Glutamatergic neuron (in vitro differentiated cells): ENCODE results near the gene THSD4. TPM values are rescaled to one million over a fixed set of nuclear protein-coding genes. Genes with fewer than 3 reads are reported as not detected.
A peak's percentile ranks its signal among the peaks of the same experiment; 100 is the strongest.

Experiments used
- DNase-seq: peaks from one replicate; pipeline ENCODE4 v3.0.0; 2022
- H3K27ac Mint-ChIP-seq: one replicate; pipeline ENCODE4 v1.8.0; 2020; ENCODE audit warnings: mild to moderate bottlenecking, mixed read lengths, inconsistent platforms; ENCODE audit not compliant: unreplicated experiment
- H3K27me3 Mint-ChIP-seq: one replicate; pipeline ENCODE4 v1.8.0; 2020; ENCODE audit warnings: mild to moderate bottlenecking, moderate library complexity, mixed read lengths, inconsistent platforms; ENCODE audit not compliant: unreplicated experiment
- H3K36me3 Mint-ChIP-seq: one replicate; pipeline ENCODE4 v1.8.0; 2020; ENCODE audit warnings: mild to moderate bottlenecking, mixed read lengths, inconsistent platforms; ENCODE audit not compliant: unreplicated experiment
- H3K4me1 Mint-ChIP-seq: one replicate; pipeline ENCODE4 v1.8.0; 2020; ENCODE audit warnings: mild to moderate bottlenecking, low read depth, mixed read lengths, inconsistent platforms; ENCODE audit not compliant: unreplicated experiment
- H3K4me3 Mint-ChIP-seq: one replicate; pipeline ENCODE4 v1.8.0; 2020; ENCODE audit warnings: mild to moderate bottlenecking, mixed read lengths, inconsistent platforms; ENCODE audit not compliant: unreplicated experiment
- H3K9me3 Mint-ChIP-seq: one replicate; pipeline ENCODE4 v1.8.0; 2020; ENCODE audit warnings: mild to moderate bottlenecking, moderate library complexity, mixed read lengths, inconsistent platforms; ENCODE audit not compliant: unreplicated experiment
- CTCF ChIP-seq: fragments of 200-600 bp; sonication (generic); IDR thresholded peaks from one replicate; pipeline ENCODE4 v1.5.0; 2021; ENCODE audit not compliant: partially characterized antibody, unreplicated experiment
- total RNA-seq: library from RNA; stranded (reverse); fragmentation: NEBNext Ultra II Directional; extraction: Animal tissue kit (Norgen Biotek cat#: 25700); gene quantifications from one replicate; pipeline ENCODE4 v1.2.1, GENCODE V29; 2021; ENCODE audit not compliant: unreplicated experiment

THSD4 gene
- total RNA-seq, 1 donor from 2014 or later = 12.3 TPM

- H3K4me3 Mint-ChIP-seq = no peak overlapping the region
- H3K27me3 Mint-ChIP-seq = peaks cover 3% of the 10 kb centered on the region
- DNase-seq = no peak
- H3K4me1 Mint-ChIP-seq = peaks cover 27% of the 10 kb centered on the region
- peak overlapping the region; percentile 82 for H3K27ac Mint-ChIP-seq
- H3K36me3 Mint-ChIP-seq = no peaks in the 10 kb centered on the region
- H3K9me3 Mint-ChIP-seq = peaks cover 4% of the 10 kb centered on the region
- no peak for TF ChIP-seq CTCF
These were observed 693.2 kb downstream of the THSD4 start for GRCh38 chr15:71808311-71809020.

- Mint-ChIP-seq H3K4me3 (no peak overlapping the region), H3K4me1 (peaks cover 27% of the 10 kb centered on the region), H3K36me3 (no peaks in the 10 kb centered on the region), H3K9me3 (peaks cover 4% of the 10 kb centered on the region), H3K27ac (no peak overlapping the region), H3K27me3 (peaks cover 3% of the 10 kb centered on the region)
- no peak for TF ChIP-seq CTCF
- DNase-seq = no peak
These were observed 694.1 kb downstream of the THSD4 start for GRCh38 chr15:71809346-71809745.

GRCh38 chr15:71810256-71811035 lies 695.2 kb downstream of the THSD4 start, which contains the start of gene NR2E3:
NR2E3 (plus strand) TSS chr15:71810554; CDS start chr15:71810744, 190 bp downstream.
- DNase-seq = no peak
- peaks cover 23% of the 10 kb centered on the region for H3K4me1 Mint-ChIP-seq
- peak within 1 kb of the TSS; percentile 43 for H3K27ac Mint-ChIP-seq
- H3K36me3 Mint-ChIP-seq = no peaks in the 10 kb centered on the region
- H3K4me3 Mint-ChIP-seq = no peak within 1 kb of the TSS
- no peak for TF ChIP-seq CTCF
- peaks cover 6% of the 10 kb centered on the region for H3K27me3 Mint-ChIP-seq
- peaks cover 6% of the 10 kb centered on the region for H3K9me3 Mint-ChIP-seq

- Mint-ChIP-seq H3K36me3 (no peaks in the 10 kb centered on the region), H3K4me1 (peaks cover 22% of the 10 kb centered on the region), H3K4me3 (no peak overlapping the region), H3K27ac (no peak overlapping the region), H3K9me3 (peaks cover 5% of the 10 kb centered on the region), H3K27me3 (peaks cover 4% of the 10 kb centered on the region)
- TF ChIP-seq CTCF = no peak
- DNase-seq = no peak
These were observed 695.9 kb downstream of the THSD4 start for GRCh38 chr15:71811036-71811736.
